GM13976 (cell line): Measurements from ENCODE around the gene SLC22A7.

ENCODE experiments used
- DNase-seq: peaks from one replicate; pipeline ENCODE4 v3.0.0; 2012; ENCODE audit warnings: low spot score
- in situ Hi-C: fragments of 300-500 bp; cut with MboI; formaldehyde crosslinking; loops from one replicate; pipeline ENCODE4 v1.12.0; 2022; ENCODE audit warnings: low sequenced_read_pairs, mixed read lengths, inconsistent platforms; ENCODE audit not compliant: unreplicated experiment
- TF ChIP-seq, protein P1 (sequence below): IDR thresholded peaks from 2 replicates; pipeline ENCODE4 v1.5.1; 2012; ENCODE audit warnings: borderline replicate concordance, mild to moderate bottlenecking; ENCODE audit not compliant: insufficient read depth; ENCODE audit errors: extremely low read depth, missing control alignments, control extremely low read depth

Gene SLC22A7

DNA sequence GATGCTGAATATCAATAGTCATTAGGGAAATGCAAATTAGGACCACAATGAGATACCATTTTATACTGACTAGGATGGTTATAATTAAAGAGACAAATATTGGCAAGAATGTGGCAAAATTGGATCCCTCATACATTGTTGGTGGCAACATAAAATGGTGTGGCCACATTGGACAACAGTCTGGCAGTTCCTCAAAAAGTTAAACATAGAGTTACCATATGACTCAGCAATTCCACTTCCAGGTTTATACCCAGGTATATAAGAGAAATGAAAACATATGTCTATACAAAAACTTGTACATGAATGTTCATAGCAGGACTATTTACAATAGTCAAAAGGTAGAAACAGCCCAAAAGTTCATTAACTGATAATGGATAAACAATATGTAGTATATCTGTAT lies 12.6 kb downstream of the SLC22A7 start:
- in situ Hi-C loops = no loop called here
- no peak for DNase-seq
- TF ChIP-seq, protein P1, sequence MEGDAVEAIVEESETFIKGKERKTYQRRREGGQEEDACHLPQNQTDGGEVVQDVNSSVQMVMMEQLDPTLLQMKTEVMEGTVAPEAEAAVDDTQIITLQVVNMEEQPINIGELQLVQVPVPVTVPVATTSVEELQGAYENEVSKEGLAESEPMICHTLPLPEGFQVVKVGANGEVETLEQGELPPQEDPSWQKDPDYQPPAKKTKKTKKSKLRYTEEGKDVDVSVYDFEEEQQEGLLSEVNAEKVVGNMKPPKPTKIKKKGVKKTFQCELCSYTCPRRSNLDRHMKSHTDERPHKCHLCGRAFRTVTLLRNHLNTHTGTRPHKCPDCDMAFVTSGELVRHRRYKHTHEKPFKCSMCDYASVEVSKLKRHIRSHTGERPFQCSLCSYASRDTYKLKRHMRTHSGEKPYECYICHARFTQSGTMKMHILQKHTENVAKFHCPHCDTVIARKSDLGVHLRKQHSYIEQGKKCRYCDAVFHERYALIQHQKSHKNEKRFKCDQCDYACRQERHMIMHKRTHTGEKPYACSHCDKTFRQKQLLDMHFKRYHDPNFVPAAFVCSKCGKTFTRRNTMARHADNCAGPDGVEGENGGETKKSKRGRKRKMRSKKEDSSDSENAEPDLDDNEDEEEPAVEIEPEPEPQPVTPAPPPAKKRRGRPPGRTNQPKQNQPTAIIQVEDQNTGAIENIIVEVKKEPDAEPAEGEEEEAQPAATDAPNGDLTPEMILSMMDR = no peak

- in situ Hi-C loops = no loop called here
- DNase-seq = no peak
- TF ChIP-seq, protein P1 = no peak
Measured at GRCh38 chr6:43311666-43312065, 13.6 kb downstream of the SLC22A7 start.

- no peak for DNase-seq
- in situ Hi-C loops = no loop called here
- TF ChIP-seq, protein P1 = no peak
Measured at GRCh38 chr6:43313813-43314212, 15.8 kb downstream of the SLC22A7 start.

DNA sequence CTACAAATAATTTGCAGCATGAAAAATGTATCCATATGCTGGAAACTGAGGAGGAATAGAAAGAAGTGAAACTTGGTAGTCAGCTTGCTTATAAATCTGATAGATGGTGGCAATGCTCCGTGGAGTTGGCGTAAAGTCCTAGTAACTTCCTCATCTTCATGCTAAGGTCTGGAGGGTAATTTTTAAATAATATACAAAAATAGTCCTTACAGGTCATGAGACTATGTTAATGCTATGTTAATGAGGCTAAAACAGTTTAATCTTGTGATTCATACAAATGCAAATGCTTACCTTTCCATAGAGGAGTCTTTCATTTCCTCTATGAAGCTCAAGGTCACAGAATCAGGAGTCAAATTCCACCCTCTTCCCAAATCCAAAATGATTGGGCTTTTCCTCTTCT lies 20.0 kb downstream of the SLC22A7 start:
- TF ChIP-seq, protein P1 = no peak
- in situ Hi-C loops = no loop called here
- no peak for DNase-seq

- in situ Hi-C loops = no loop called here
- TF ChIP-seq, protein P1 = no peak
- DNase-seq = no peak
Measured at GRCh38 chr6:43325876-43326275, 27.8 kb downstream of the SLC22A7 start.

DNA sequence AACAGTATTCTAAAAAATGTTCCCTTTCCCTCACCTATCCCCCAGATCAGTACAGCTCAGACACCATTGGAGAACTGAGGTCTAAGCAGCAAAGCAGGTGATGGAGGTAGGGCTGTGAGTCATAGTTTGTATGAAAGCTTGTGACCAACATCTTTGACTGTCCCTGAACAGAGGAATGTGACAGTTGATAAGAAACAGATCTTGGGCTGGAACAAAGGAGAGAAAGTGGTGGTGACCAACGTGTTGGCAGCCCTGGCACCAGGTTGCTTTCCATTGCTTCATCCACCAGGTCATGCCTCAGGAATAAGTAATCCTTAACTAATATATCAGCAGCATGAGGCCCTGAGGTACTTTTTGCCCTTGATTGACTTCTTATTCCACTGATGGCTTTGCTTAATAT lies 30.5 kb downstream of the SLC22A7 start:
- TF ChIP-seq, protein P1 = no peak
- in situ Hi-C loops = no loop called here
- DNase-seq = no peak

- DNase-seq = no peak
- TF ChIP-seq, protein P1 = no peak
- in situ Hi-C loops = no loop called here
Measured at GRCh38 chr6:43331470-43331869, 33.4 kb downstream of the SLC22A7 start.
